ENCODE data around the gene ELMO1. TPM values are rescaled to one million over a fixed set of nuclear protein-coding genes. Genes with fewer than 3 reads are reported as not detected.
A peak's percentile ranks its signal among the peaks of the same experiment; 100 is the strongest.

ELMO1 gene
- total RNA-seq, 1 donor from 2014 or later = not detected

GRCh38 chr7:37211097-37211880, 237.4 kb downstream of the ELMO1 start:
- Mint-ChIP-seq H3K4me1 (ENCODE audit: unreplicated experiment) (peaks cover 22% of the 10 kb centered on the region), H3K27me3 (ENCODE audit: unreplicated experiment) (peaks cover 19% of the 10 kb centered on the region), H3K27ac (ENCODE audit: unreplicated experiment) (peak overlapping the region; percentile 24), H3K4me3 (ENCODE audit: unreplicated experiment) (no peak overlapping the region), H3K36me3 (ENCODE audit: unreplicated experiment) (no peaks in the 10 kb centered on the region), H3K9me3 (ENCODE audit: unreplicated experiment) (no peaks in the 10 kb centered on the region)
- DNase-seq (ENCODE audit: extremely low spot score, unreplicated experiment) = no peak
- TF ChIP-seq CTCF (IDR thresholded peaks at IDR 0.05) = no peak

- Mint-ChIP-seq H3K4me1 (ENCODE audit: unreplicated experiment) (peaks cover 22% of the 10 kb centered on the region), H3K36me3 (ENCODE audit: unreplicated experiment) (no peaks in the 10 kb centered on the region), H3K27ac (ENCODE audit: unreplicated experiment) (no peak overlapping the region), H3K27me3 (ENCODE audit: unreplicated experiment) (peaks cover 26% of the 10 kb centered on the region), H3K4me3 (ENCODE audit: unreplicated experiment) (no peak overlapping the region), H3K9me3 (ENCODE audit: unreplicated experiment) (no peaks in the 10 kb centered on the region)
- TF ChIP-seq CTCF (IDR thresholded peaks at IDR 0.05) = no peak
- DNase-seq (ENCODE audit: extremely low spot score, unreplicated experiment) = no peak
These were observed 239.5 kb downstream of the ELMO1 start for GRCh38 chr7:37209195-37209594.

- H3K4me3 Mint-ChIP-seq (ENCODE audit: unreplicated experiment) = no peak overlapping the region
- no peaks in the 10 kb centered on the region for H3K9me3 Mint-ChIP-seq (ENCODE audit: unreplicated experiment)
- peaks cover 22% of the 10 kb centered on the region for H3K4me1 Mint-ChIP-seq (ENCODE audit: unreplicated experiment)
- H3K27me3 Mint-ChIP-seq (ENCODE audit: unreplicated experiment) = peaks cover 32% of the 10 kb centered on the region
- no peaks in the 10 kb centered on the region for H3K36me3 Mint-ChIP-seq (ENCODE audit: unreplicated experiment)
- peak; percentile 79 for TF ChIP-seq CTCF (IDR thresholded peaks at IDR 0.05)
- DNase-seq (ENCODE audit: extremely low spot score, unreplicated experiment) = no peak
- H3K27ac Mint-ChIP-seq (ENCODE audit: unreplicated experiment) = no peak overlapping the region
These were observed 240.1 kb downstream of the ELMO1 start for GRCh38 chr7:37208528-37208927.

- Mint-ChIP-seq H3K4me3 (ENCODE audit: unreplicated experiment) (no peak overlapping the region), H3K9me3 (ENCODE audit: unreplicated experiment) (no peaks in the 10 kb centered on the region)
These were observed 242.5 kb downstream of the ELMO1 start for GRCh38 chr7:37206192-37206591.

More at GRCh38 chr7:37206192-37206591, 242.5 kb downstream of the ELMO1 start:
- no peak for TF ChIP-seq CTCF (IDR thresholded peaks at IDR 0.05)
- H3K36me3 Mint-ChIP-seq (ENCODE audit: unreplicated experiment) = no peaks in the 10 kb centered on the region
- H3K27ac Mint-ChIP-seq (ENCODE audit: unreplicated experiment) = no peak overlapping the region
- DNase-seq (ENCODE audit: extremely low spot score, unreplicated experiment) = no peak
- H3K27me3 Mint-ChIP-seq (ENCODE audit: unreplicated experiment) = peaks cover 31% of the 10 kb centered on the region
- peaks cover 11% of the 10 kb centered on the region for H3K4me1 Mint-ChIP-seq (ENCODE audit: unreplicated experiment)
